Epithelial cell of esophagus (primary cell): ENCODE measurements around the gene TAOK2.
"Not testable (repeated sequence)": the region's sequence is repeated elsewhere in the genome, so short reads cannot be mapped to it uniquely, and the experiment has no call there.

Source experiments
- DNase-seq: peaks from one replicate; pipeline ENCODE4 v3.0.0; 2010; ENCODE audit warnings: low read depth
- H3K4me3 ChIP-seq: 2 replicates; pipeline ENCODE4 v1.5.1; 2011; ENCODE audit warnings: mild to moderate bottlenecking, low read length, control low read depth
- TF ChIP-seq, protein P1 (sequence below): IDR thresholded peaks from 2 replicates; pipeline ENCODE4 v1.5.1; 2011; ENCODE audit warnings: low read depth, mild to moderate bottlenecking, low read length, control low read depth, inconsistent platforms; ENCODE audit not compliant: insufficient read depth; ENCODE audit errors: missing control alignments

The TAOK2 gene

DNA sequence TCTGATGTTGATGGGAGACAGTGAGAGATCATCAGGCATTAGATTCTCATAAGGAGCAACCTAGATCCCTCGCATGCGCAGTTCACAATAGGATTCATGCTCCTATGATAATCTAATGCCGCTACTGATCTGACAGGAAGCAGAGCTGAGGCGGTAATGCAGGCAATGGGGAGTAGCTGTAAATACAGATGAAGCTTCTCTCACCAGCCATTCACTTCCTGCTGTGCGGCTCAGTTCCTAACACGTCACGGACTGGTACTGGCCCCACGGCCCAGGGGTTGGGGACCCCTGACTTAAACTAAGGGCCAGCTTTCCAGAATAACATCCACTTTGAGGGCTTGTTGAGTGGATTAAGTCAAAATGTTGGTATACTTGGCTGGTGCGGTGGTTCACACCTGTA lies 14.4 kb upstream of the TAOK2 start:
- TF ChIP-seq, protein P1, sequence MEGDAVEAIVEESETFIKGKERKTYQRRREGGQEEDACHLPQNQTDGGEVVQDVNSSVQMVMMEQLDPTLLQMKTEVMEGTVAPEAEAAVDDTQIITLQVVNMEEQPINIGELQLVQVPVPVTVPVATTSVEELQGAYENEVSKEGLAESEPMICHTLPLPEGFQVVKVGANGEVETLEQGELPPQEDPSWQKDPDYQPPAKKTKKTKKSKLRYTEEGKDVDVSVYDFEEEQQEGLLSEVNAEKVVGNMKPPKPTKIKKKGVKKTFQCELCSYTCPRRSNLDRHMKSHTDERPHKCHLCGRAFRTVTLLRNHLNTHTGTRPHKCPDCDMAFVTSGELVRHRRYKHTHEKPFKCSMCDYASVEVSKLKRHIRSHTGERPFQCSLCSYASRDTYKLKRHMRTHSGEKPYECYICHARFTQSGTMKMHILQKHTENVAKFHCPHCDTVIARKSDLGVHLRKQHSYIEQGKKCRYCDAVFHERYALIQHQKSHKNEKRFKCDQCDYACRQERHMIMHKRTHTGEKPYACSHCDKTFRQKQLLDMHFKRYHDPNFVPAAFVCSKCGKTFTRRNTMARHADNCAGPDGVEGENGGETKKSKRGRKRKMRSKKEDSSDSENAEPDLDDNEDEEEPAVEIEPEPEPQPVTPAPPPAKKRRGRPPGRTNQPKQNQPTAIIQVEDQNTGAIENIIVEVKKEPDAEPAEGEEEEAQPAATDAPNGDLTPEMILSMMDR = no peak
- H3K4me3 ChIP-seq = no peak overlapping the region
- DNase-seq = no peak

DNA sequence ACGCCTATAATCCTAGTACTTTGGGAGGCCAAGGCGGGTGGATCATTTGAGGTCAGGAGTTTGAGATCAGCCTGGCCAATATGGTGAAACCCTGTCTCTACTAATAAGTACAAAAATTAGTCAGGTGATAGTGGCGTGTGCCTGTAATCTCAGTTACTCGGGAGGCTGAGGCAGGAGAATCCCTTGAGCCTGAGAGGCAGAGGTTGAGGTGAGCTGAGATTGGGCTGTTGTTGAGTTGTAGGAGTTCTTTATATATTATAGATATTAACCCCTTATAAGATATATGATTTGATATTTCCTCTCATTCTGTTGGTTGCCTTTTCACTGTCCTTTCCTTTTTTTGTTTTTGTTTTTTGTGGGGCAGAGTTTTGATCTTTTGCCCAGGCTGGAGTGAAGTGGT lies 13.8 kb upstream of the TAOK2 start:
- H3K4me3 ChIP-seq, DNase-seq: not testable (repeated sequence)

DNA sequence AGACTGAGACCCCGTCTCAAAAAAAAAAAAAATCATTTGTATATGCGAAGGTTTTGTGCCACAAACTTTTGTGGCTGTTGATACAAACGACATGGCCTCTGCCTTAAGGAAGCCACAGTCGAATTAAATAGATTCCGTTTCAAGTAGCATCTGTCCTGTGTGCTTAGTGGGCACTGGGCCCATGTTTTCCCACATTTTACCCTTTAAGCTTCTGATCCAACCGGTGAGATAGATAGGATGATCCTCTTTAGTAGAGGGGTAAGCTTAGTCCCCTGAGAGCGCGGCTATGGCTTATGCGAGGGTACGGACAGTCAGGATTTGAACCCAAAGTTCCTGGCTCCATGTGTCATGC lies 12.6 kb upstream of the TAOK2 start:
- peak overlapping the region; percentile 55 for H3K4me3 ChIP-seq
- TF ChIP-seq, protein P1 = no peak
- no peak for DNase-seq

DNA sequence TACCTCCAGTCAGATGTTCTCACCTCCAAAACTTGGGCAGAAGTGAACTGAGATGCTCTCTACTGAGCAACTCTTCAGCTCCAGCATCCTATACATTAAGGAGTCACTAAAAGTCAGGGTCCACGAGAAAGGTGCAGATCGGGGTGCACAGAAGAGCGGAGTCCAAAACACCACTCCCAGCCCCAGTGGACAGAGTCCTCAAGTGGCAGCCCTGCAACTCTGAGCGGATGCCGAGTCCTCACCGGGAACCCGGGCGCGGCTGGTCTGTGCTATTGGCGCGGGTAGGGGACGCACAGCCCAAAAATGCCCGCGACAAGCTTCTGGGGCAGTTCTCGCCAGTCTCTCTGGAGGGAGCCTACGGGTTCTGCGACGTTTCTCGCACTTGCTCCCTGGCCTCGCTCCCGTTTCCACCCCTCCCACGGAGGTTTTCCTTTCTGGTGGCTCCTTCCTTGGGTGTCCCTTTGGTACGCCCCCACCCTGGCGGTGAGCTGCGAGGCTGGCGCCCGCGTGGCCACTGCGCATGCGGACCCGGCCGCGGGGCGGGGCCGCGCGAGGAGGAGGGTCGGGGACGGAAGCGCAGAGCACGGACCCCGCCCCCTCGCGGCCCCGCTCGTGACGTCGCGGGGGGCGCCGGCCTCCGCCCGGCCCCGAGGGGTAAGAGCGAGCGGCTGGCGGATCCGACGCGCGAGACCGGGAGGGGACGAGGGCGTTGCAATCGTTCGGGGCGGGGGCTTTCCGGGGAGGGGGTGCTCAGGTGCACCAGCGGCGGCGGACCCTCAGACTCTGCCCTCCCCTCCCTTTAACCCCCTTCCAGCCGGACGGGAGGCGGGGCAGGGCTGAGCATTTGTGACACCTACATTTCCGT lies 12.0 kb upstream of the TAOK2 start, which contains the start of gene TMEM219:
Gene TMEM219 (plus strand): TSS at position 601 of the 865 bp plus-strand sequence. CDS start 1,065 bp downstream, outside the sequence.
- peak; percentile 77 for DNase-seq
- TF ChIP-seq, protein P1 = peak; percentile 44
- peak within 1 kb of the TSS; percentile 55 for H3K4me3 ChIP-seq

DNA sequence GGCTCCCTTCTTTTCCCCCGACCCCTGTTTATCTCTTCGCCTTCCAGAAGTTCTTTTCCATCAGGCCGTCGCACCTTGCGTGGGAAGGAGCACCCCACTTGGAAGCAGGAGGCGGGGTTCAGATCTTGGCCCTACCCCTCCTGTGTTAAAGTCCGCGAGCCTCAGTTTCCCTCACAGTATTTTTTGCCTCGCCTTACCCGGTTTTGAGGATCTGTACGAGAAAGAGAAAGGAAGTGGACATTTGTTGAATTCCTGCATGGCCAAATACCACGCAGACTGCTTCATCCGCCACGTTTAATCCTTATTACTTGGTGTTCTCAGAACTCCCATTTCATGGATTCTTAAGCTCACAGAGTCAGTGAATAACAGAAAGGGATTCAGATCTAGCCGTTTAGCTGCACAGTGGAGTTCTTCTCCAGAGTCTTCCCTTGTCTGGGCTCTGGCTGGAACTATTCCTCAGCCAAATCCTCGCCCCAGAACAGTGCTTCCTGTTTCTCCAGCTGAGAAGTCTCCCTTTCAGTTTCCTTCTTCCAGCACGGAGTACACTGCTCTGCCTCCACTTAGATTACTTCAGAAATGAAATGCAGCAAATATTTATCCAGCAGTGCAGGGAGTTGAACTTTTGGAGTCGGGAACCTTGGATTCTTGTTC lies 11.2 kb upstream of the TAOK2 start:
- TF ChIP-seq, protein P1 = no peak
- H3K4me3 ChIP-seq = peak overlapping the region; percentile 55
- peak; percentile 10 for DNase-seq

DNA sequence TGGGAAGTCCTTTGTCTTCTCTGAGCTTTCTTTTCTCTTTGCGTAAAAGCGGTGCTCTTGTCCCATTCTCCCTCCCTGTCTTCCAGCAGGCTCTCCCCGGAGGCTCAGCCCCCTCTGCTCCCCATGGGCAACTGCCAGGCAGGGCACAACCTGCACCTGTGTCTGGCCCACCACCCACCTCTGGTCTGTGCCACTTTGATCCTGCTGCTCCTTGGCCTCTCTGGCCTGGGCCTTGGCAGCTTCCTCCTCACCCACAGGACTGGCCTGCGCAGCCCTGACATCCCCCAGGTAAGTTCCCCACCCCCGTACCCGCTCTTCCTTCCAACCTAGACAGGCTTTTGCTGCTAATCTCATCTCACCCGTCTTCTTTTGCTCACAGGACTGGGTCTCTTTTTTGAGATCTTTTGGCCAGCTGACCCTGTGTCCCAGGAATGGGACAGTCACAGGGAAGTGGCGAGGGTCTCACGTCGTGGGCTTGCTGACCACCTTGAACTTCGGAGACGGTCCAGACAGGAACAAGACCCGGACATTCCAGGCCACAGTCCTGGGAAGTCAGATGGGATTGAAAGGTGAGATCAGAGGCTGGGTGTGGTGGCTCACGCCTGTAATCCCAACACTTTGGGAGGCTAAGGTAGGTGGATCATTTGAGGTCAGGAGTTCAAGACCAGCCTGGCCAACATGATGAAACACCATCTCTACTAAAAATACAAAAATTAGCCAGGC lies 10.5 kb upstream of the TAOK2 start:
- no peak for DNase-seq
- TF ChIP-seq, protein P1 = no peak
- H3K4me3 ChIP-seq = peak overlapping the region; percentile 55

DNA sequence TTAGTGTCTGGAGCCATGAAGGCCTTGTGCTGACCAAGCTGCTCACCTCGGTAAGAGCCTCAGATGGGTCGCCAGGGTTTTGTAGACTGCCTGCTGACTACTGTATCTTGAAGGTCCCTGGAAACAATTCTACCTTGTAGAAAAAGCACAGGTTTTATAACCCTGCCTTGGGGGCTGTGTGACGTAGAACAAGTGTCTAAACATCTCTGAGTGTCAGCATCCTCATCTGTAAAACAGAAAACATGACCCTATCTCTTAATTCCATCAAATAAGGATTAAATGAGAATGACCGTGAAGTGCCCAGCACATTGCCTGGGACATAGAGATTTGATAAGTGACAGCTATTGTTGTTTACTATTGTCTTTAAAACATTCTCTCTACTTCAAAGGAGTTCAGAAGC lies 5.5 kb upstream of the TAOK2 start:
- no peak for DNase-seq
- H3K4me3 ChIP-seq = no peak overlapping the region
- TF ChIP-seq, protein P1 = no peak
